HG02852 (cell line): ENCODE results near the gene ADARB2.
"Not testable (repeated sequence)": the region's sequence is repeated elsewhere in the genome, so short reads cannot be mapped to it uniquely, and the experiment has no call there.

Experiments
- ATAC-seq: cut with Tn5 transposase; IDR thresholded peaks from one replicate; pipeline ENCODE4 v1.9.1; 2021; ENCODE audit warnings: mild to moderate bottlenecking, moderate library complexity; ENCODE audit not compliant: unreplicated experiment

Gene ADARB2

DNA sequence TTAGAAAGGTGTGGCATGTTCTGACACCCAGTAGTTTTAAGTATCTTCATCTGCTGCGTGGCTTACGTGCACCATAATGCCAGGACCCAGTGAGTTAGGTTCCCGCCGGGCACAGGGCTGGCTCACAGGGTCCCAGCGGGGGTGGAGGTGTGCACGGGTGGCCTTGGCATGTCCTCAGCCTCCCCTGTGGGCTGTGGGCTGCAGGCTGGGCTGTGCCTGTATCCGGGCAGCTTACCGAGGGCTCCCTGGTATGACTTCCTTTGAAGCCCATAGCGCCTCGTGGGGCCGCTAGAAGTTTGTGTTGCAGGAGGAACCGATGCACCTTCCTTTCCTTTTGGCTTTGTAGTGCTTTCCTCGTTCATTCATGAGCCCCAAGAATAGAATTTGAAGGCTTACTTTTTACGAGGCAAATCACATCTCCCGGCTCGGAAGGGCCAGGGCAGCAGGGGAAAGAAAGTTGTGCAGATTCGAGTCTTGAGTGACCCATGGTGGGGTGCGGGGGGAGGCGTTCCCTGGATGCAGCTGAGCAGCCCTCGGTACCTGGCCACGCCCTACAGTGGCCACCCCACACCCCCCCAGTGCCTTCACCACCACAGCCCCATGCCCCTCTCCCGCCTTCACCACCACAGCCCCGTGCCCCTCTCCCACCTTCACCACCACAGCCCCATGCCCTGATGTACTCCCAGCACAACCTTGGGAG is 568.0 kb downstream of the ADARB2 start:
- no peak for ATAC-seq

DNA sequence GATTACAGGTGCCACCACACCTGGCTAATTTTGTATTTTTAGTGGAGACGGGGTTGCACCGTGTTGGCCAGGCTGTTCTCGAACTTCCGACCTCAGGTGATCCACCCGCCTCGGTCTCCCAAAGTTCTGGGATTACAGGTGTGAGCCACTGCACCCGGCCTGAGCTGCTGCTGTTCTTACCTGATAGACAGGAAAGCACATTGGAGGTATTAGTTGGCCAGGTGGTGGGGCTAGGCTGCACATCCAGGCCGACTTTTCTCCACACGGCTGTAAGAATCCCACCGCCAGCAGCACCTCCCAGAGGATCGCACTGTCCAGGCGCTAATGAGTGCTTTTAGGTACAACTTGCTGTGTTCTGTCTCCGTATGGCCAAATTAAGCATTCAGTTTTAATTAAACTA is 568.6 kb downstream of the ADARB2 start:
- no peak for ATAC-seq

DNA sequence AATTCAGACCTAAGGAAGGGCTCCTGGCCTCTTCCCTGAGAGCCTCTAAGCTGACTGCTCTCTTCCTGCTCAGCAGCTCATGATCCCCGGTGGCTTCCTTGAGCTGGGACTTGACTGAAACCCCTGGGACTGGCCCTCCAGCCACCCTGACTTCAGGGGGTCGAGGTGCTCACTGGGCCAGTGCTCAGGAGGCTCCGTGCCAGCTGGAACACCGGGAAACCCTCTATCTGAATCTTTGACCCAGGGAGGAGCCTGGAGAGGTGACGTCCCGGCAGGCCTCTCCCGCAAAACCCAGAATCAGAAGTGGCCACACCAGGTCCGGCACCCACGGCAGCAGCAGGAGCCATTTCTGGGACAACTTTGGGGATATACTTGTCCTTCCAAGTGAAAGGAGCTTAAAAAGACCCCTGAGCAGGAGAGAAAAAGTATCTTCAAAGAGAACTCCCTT is 570.5 kb downstream of the ADARB2 start:
- no peak for ATAC-seq

DNA sequence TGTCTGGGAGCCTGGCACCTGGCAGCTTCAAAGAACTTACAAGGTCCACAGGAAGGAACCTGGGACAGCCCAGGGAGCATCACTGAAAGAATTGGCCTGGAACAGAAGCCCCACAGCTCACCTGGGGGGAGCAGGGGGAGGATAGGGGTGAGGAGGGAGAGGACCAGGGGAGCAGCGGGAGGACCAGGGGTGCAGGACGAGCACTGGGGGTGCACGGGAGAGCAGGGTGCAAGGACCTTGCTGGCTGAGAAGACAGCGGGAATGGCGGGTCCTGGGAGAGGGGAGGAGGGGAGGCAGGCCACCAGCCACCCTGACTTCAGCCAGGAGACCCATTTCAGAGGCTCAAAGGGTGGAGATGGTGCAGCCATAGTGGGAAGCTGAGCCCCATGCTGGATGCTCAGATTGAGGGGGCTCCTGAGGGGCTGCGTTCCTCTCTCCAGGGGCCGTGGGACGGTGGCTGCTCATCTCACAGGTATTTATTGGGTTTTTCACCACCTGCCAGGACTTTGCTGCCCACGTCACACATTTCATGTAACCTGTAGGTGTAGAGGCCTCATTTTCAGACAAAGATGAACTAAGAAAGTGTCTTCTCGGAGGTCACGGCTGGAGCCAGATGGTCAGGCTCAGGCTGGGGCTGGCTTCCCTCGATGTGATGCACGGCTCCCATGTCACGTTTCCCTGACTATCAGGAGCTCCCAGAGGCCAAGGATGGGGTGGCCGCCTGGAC is 571.1 kb downstream of the ADARB2 start:
- no peak for ATAC-seq

DNA sequence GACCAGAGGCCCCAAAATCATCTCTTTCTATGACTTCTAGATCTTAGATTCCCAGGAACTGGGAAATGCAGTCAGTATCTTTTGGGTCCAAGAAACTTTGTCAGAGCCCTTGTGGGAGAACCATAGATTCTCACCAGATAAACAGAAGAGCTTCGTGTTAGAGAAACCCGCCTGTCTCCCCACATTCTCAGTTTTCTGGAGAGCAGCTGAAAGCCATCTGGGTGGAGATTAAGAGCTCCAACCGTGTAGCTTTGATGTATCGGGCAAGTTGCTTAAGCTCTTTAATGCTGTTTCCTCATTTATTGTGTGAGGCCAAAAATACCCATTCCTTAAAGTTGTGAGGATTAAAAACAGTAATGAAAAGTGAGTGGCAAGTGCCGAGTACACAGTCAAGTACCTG is 573.5 kb downstream of the ADARB2 start:
- ATAC-seq: no peak

DNA sequence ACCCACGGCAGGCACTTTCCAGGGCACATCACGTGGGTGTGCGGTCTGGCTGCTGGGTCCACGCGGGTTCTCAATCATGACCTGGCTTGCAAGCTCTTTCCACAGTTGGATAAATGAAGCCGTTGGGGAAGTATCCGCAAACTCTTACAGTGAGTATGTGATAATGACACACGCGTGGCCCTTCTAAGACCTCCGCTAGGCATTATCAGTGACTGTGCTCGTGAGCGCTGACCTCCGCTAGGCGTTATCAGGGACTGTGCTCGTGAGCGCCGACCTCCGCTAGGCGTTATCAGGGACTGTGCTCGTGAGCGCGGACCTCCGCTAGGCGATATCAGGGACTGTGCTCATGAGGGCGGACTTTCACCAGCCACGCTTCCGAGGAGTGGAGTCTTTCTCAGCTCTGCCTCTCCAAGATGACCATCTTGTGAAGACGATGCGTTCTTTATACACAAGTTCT is 574.1 kb downstream of the ADARB2 start:
- no peak for ATAC-seq

DNA sequence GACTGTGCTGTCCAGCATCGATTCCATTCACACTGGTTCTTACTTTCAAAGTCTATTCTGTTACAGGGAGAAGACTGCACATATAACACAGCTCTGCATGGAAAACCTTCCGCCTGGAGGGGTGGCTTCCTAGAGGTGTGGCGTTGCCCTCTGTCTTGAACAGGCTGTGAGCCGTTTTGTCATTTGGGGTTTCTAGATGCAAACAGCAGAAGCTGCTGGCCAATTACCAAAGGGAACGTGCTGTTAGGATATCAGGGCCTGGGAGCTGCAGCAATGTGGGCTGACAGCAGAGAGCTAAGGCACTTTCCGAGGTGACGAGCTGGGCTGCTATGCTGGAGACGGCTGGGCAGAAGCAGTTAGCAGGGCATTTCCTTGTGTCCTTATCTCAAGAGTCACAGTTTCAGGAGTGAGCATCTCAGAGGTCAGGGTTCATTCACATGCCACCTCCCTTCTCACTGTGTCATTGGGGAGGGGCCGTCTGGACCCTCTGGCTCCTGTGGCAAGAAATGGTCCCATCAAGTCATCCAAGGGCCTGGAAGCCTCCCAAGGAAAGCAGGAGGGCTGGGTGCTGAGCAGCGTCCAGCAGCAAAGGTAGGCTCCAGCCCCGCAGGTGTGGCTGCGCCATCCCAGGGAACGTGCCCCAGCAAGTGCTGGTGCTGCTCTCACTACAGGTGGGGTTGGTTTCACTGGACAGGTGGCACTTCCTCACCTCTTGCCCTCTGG is 574.7 kb downstream of the ADARB2 start:
- ATAC-seq: no peak

DNA sequence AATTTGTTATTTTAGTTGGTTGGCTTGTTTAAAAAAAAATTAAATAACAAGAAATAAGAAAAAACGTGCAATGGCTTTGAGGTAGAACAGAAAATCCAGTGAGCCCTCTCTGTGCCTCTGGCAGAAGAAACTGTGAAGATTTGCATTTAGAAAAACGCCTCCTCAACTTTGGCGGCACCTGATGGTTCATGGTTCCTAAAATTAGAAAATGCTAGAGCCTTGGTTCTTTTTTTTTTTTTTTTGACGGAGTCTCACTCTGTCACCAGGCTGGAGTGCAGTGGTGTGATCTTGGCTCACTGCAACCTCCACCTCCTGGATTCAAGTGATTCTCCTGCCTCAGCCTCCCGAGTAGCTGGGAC is 576.0 kb downstream of the ADARB2 start:
- not testable (repeated sequence) for ATAC-seq

DNA sequence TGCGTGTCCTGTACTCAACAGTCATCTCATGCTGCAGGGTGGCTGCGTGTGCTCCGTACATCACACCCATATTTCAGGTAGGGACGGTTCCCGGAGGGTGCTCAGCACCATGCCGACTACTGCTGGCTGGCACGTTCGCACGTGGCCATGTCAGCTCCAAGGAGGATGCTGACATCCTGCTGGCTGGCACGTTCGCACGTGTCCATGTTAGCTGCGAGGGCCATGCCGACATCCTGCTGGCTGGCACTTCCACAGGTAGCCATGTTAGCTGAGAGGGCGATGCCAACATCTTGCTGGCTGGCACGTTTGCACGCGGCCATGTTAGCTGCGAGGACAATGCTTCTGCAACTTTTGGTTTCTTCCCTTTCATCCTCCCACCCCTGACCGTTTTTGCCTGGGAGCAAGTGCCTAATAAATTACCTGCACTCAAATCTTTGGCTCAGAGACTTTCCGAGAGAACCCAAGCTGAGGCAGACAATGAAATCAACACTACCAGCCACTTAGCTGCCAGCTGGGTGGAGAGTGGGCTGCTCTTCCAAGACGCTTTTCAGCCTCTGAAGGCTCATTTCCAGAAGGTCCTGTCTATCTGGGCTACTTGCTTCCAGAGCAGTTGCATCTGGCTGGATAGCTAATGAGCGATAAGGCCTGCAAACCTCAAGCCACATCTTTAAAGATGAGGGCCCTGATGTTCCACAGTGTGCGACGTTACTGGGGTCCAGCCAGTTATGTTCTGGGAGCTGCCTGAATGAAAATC is 576.6 kb downstream of the ADARB2 start:
- ATAC-seq: no peak

DNA sequence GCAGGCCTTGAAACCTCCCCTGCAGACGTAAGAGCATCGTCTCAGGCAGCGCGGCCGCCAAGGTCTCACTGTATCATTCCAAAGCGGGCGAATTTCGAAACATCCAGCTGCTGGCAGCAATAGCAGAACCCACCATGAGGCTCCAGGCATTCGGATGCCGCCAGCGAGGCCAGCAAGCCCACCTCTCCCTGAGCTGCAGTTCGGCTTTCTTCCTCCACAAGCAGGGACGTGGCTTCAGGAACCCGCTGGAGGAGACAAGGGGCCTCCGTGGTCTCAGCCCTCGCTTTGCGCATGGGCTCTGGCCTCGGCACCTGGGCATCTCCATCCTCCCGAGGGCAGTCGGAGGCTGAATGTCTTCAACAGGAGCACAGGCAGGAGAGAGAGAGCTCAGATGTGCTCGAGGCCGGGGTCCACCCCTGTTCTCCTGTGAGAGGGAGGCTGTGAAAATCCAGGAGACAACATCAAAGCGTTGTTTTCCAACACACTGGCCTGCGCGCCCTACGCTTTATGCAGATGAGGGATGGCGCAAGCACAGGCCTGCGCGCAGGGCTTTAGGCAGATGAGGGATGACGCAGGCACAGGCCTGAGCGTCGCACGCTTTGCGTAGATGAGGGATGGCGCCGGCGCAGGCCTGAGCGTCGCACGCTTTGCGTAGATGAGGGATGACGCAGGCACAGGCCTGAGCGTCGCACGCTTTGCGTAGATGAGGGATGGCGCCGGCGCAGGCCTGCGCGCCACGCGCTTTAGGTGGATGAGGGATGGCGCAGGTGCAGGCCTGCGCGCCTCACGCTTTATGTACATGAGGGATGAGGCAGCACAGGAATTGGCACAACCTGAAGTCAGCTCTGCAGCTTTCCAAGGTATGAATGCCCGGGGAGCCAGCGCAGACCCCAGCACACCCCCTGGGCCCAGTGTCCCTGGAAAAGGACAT is 577.9 kb downstream of the ADARB2 start:
- ATAC-seq: no peak

DNA sequence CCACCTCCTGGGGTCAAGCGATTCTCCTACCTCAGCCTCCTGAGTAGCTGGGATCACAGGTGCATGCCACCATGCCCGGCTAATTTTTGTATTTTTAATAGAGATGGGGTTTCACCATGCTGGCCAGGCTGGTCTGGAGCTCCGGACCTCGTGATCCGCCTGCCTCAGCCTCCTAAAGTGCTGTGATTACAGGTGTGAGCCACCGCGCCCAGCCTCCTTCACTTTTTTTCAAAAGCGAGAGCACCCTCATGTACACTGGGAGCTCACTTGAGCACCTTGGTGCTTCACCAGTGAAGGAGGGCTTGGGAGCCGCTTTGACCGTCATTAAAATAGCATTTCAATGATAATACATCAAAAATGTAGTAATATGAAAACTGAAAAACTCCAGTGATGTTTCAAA is 578.8 kb downstream of the ADARB2 start:
- ATAC-seq: not testable (repeated sequence)

DNA sequence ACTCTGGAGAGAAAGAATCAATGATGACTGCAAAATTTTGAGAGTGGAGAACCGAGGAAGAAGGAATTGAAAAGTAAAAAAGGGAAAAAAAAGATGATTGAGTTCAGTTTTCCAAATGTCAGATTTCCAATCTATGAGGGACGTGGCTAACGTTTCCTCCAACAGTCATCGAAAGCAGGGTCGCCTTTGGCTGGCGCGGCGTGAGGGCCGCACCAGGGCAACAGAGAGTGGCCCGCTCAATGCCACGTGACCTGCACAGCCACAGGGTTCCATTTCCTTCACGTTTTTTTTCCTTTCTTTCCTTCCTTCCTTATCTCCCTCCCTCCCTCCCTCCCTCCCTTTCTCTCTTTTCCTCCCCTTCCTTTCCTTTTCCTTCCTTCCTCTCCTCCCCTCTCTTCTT is 579.3 kb downstream of the ADARB2 start:
- no peak for ATAC-seq

DNA sequence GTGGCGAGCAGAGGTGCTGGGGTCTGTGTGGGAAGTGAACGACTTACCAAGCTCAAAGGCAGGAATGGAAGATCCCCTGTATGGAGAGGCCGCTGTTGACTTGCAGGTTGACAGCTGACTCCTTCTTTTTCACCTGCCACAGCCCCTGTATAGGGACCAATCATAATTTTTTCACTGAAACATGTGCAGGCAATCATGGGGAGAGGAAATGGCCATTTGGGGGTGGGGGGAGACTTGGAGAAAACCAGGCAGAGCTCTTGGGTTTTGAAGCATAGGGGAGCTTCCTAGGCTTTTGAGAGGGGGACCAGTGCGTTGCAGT is 579.8 kb downstream of the ADARB2 start:
- no peak for ATAC-seq

DNA sequence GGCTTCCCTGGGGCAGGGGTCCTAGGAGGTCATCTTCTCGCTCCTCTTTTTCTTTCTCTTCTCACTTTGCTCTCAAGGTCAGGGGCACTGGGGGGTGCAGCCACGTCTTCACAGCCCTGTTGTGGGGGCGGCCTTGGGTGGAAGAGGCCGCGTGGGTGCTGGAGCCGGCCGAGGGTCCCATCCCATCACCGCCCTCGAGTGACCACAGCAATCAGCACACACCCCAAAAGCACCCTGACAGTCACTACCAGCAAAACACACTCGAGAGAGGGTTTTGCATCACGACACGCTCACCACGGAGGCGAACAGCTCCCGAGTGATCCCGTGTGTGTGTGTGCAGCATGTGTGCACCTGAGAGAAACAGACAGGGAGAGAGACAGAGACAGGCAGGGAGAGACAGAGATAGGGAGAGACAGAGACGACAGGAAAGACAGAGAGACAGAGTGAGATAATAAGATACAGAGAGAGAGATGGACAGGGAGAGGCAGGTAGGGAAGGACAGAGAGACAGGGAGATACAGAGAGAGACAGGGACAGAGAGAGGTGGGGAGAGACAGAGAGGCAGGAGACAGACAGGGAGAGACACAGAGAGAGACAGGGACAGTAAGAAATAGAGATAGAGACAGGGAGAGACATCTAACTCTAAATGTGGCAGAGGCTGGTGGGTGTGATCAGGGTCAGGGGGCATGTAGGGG is 580.3 kb downstream of the ADARB2 start:
- ATAC-seq: no peak

DNA sequence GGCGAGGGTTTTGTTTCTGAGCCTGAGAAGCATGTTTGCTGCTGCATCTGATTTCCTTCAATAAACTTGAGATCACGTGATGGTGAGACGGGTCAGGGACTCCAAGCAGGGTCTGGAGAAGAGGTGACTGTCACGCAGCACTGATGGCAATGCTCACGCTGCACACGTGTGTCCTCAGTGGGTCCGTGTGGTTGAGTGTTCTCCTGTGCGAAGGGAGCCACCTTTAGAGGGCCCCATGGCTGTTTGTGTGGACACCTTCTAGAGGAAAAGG is 580.8 kb downstream of the ADARB2 start:
- ATAC-seq: no peak

DNA sequence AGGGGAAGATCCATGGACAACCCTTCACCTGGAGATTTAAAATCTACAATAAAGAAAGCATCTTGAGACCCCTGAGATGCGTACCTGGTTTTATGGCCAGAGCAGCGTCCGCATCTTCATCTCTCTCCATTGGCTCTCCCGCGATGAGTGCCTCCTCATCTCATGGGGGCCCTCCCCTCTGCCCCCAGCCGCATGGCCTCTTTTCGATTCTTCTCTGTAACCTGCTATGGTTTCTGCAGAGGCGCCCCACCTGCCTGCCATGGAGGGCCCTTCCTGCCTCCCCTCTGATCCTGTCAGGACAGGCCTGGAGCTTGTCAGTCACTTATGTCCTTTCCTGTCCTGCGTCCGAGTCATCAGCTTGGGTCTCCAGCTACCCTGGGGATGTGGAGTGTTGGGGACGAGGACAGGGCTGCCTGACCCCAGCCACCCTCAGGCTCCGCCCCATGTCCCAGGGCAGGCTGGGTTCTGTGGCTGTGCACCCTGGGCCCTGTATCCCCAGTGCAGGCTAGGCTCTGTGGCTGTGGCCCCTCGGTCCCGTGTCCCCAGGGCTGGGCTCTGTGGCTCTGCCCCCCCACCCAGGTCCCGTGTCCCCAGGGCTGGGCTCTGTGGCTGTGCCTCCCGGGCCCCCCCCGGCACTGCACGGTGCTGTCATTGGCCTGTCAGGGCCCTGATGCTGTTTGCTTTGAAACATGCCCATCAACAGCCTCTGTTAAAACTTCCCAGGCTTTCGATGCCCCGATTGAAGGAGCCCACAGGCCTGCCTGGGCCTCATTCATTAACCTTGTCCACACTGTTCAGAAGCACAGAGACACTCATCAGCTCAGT is 581.3 kb downstream of the ADARB2 start:
- ATAC-seq: no peak

DNA sequence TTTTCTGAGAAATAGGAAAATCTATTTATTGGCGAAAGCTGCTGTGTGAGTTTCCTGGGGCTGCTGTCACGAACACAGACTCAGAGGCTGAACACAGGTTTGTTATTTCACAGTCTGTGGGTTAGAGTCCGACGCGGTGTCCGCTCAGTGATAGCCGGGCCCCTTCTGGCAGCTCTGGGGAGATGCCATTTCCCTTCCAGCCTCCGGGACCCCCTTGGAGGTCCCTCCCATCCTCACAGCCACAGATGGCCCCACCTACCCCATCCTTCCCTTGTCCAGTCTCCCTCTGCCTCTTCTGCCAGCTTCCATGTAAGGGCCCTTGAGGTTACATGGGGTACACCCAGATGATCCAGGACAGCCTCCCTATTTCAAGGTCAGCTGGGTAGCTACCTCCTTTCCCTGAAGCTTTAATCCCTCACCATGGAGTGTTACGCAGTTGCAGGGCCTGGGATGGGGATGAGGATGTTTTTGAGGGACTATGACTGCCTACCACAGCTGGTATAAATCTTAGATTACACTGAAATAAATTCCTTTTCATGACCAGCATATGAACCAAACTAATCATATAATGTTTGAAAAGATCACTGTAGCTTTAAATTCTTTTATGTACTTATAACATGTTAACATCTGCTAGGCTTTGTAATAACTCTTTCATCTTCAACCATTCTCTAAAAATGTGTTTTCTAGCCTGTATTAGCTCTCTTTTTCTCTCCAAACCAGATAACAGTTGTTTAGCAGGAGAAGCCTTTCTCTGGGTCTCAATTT is 582.6 kb downstream of the ADARB2 start:
- no peak for ATAC-seq

DNA sequence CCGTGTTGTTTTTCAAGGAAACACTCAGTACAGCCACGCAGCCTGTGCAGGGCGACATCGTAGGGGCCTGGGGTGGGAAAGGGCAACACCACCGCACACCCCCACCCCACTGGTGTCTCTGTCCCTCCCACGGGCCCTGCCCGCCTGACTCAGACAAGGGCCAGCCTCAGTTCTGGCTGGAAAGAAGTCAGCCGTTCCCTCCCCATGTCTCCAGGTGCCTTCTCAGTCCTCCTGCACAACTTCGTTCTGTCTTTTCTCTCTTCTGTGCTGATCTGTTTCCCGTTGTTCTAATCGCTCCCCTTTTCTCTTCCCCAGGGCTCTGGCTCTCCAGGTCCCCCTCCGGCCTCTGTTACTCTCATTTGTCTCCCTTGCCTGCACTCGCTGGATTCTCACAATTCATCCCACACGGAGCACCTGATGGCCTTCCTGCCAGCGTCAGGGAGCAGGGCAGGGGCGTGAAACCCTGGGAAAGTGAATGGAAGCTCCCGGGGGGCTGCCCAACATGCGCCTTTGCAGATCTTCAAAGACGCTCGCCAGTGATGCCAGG is 583.4 kb downstream of the ADARB2 start:
- ATAC-seq: no peak
